Iris pigment epithelial cell (primary cell): ENCODE data around the gene LSS.
A peak's percentile ranks its signal among the peaks of the same experiment; 100 is the strongest.
"Not testable (repeated sequence)": the region's sequence is repeated elsewhere in the genome, so short reads cannot be mapped to it uniquely, and the experiment has no call there.

Source experiments
- DNase-seq: peaks from one replicate; pipeline ENCODE4 v3.0.0-alpha.2; 2011; ENCODE audit warnings: low read depth

The LSS gene

DNA sequence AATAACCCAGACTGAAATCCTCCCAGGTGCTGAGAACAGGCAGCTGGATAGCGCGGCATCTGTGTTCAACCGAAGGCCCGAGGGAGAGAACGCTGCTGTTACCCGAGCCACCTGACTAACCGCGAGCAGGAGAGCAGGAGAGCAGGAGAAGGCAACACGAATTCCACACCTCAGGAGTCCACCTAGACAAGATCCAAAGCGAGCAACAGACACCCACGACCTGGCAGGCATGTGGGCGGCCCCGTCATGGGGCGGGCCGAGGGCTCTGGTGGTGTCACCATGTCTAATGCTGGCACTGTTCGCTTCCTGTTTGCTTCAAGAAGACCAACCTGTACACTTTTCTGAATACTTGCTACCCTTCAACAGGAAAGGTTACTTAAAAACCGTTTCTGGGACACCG lies 23.4 kb downstream of the LSS start:
- DNase-seq, result no peak

DNA sequence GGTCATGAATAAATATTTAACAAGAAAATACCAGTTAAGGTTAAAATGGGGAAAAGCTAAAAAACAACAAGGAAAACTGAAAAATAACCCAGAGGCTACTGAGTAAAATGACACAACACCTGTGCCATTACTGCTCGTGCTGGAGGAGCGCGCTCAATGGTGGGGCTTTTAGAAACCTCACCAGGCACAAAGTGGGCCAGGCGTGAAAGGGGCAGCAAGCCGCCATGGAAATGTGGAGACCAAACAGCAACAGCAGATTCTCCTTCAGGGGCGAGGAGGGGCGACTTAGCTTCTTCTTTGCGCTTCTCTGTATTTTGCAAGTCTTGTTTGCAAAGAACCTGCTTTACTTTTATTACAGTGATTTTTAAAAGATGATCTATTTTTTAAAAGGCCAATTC lies 25.4 kb downstream of the LSS start:
- DNase-seq, result no peak

- DNase-seq, result no peak
These were observed 25.9 kb downstream of the LSS start for GRCh38 chr21:46202592-46203202.

GRCh38 chr21:46200877-46201803 lies 27.4 kb downstream of the LSS start:
- not testable (repeated sequence) for DNase-seq

GRCh38 chr21:46199436-46200373 lies 28.9 kb downstream of the LSS start:
- peak; percentile 12 for DNase-seq

DNA sequence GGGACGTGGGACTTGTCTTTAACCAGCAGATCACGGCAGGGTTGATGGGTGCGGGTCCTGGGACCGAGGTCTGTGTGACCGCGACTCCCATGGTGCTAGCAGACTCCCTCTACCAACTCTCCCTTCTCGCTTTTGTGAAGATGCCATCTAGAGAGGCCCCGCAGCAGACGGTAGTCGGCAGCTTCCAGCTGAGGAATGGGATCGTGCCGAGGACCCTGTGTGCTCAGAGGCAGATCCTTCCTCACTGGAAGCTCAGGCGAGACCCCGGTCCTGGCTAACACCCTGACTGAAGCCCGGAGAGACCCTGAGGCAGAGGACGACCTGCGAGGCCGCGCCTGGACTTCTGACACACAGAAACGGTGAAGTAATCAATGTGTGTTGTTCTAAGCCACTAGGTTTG lies 31.8 kb downstream of the LSS start:
- no peak for DNase-seq

- DNase-seq, result no peak
These were observed 32.9 kb downstream of the LSS start for GRCh38 chr21:46195595-46196195.

GRCh38 chr21:46194374-46195334 lies 33.9 kb downstream of the LSS start:
- no peak for DNase-seq

DNA sequence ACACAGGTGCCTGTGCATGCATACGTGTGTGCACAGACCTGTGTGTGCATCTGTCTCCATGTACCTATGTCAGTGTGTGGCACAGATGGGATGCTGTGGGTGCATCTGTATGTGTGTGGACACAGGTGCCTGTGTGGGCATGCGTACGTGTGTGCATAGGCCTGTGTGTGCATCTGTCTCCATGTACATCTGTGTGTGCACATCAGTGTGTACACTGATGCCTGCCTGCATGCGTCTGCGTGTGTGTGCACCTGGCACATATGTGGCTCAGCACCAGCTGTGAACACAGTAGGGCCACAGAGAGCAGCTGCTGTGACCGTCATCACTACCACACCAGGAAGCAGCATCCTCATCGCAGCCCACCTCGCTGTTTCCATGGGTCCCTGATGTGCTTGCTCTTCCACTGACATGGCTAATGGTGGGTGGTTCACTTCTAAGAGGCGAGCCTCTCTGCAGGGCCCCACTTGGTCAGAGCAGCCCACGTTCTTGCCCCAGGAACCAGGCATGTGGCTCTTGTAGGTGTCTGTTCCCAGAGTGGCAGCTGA lies 34.7 kb downstream of the LSS start:
- DNase-seq, result no peak

DNA sequence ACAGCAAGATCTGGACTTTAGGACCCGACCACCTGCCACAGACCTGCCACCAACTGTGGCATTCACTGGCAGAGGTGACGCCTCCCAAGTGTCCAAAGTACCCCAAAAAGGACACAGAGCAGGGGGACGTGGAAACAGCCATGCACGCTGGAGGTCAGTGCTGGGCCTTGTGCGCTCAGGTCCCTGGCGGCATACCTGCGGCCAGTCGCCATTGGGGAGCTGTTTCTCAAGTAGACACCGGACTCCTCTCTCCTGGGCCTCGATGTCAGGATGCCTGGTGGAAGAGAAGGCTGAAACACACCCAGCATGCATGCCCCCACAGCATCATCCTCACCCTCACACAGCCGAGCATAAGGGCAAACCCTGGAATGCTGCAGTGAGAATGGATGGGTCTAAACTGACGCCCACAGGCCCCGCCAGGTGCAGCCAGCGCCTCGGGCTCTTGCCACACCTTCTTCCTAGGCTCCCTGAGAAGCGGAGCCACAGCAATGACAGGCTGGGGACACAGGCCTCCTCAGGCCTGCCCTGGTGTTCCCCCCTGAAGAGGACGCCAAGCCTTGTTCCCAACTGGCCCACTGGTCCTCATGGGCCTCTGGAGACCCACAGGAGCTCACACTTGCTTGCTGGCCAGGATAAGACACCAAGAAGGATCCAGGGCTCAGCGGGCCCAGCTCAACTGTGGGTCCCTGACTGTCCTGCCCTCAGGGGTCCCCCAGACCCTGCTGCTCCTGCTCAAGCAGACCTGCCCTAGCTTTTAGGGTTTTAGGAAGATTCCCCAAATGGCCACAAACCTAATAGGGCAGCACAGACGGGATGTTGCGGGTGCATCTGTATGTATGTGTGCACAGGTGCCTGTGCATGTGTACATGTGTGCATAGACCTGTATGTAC lies 36.6 kb downstream of the LSS start:
- no peak for DNase-seq

DNA sequence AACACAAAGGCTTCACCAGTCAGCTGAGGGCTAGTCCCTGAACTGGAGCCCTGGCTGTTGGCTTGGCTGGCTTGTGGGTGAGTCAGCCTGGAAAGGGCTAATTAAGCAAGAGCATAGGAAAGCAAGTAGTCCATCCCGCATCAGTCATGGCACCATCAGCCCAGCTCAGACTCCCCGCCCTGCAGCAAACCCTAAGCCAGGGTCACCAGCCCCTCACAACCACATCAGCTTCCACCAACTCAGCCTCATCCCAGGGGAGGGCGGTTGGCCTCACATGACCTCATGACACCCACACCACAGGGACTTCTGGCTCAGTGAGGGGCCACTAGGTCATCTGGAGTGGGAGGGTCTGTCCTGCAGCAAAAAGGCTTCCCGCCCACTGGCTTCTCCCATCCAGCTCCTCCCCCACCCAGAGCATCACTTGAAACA lies 37.3 kb downstream of the LSS start:
- peak; percentile 91 for DNase-seq

- no peak for DNase-seq
These were observed 38.0 kb downstream of the LSS start for GRCh38 chr21:46190491-46191131.

DNA sequence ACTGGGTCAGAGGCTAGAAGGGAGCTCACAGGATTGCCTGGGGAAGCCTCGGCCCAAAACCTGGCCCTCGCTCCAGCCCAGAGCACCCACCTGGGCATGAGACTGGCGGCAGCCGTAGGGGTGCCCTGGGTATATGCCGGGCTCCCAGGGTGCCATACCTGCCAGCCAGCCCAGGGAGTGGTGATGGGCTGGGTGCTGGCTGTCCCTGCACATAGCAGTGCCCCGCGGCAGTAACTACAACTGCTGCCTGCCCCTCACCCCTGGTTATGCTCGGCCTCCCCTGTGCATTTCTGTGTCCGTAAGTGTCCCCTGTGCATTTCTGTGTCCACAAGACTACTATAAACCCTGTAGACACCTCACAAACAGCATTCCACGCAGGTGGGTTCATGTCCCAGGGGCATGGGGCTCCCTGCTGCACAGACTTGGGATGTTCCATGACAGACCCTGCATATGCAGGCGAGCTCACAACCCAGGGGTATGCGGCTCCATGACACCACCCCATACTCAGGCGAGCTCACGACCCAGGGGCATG lies 38.5 kb downstream of the LSS start:
- DNase-seq, result no peak

GRCh38 chr21:46189213-46189958 lies 39.2 kb downstream of the LSS start:
- DNase-seq, result peak; percentile 79

DNA sequence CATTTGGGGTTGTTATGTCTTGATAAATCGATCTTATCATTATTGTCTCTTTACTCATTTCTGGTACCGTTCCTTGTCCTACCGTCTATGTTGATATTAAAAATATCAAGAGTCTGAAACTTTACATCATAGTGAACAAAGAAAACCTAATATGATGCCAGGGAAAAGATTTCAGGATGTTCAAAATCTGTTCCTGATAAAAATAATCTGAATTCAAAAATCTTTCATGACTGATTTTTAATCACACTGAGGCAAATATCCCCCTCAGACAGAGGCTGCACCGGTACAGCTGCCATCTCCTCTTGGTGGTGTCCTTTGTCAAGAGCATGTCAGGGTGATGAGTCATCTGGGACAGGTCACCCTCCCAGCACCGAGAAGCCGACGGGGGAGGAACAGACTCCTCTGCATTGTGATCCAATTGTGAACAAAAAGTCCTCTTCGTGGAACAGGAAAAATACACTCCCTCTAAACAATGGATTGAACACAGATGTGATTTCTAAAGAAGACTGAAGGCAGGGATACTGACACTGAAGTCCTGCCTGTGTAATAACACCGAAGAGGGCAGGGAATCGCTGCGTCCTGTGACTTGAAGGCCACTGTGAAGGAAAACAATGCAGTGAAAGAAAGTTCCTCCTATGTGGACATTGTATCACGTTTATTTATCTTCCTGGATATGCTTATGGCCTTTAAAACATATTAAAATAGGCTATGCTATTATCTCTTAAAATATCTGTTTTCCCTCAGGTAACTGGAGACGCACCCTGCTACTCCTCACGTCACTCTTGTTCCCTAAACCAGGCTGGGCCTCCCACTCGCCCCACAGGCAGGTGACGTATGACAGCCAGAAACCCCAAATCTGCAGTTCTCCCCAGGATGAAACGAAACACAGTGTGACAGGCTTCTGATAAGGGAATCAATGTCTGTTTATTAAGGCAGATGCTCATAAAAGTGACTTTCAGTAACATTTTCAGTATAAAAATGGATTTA lies 40.1 kb downstream of the LSS start:
- peak; percentile 46 for DNase-seq

- no peak for DNase-seq
These were observed 40.8 kb downstream of the LSS start for GRCh38 chr21:46187814-46188213.

- no peak for DNase-seq
These were observed 41.3 kb downstream of the LSS start for GRCh38 chr21:46187261-46187660.
